HCT116 (cell line): ENCODE results near the gene MALRD1. TPM values are rescaled to one million over a fixed set of nuclear protein-coding genes. Genes with fewer than 3 reads are reported as not detected.

Source experiments
- ATAC-seq: fragments of 200-7000 bp; cut with Tn5 transposase; 2 replicates; pipeline ENCODE4 v1.9.1; 2020; ENCODE audit warnings: mild to moderate bottlenecking, moderate library complexity
- BruUV-seq: library from RNA; stranded (reverse); fragments of 400-500 nt; replicated peaks from 2 replicates; lab custom pipeline; 2021; lab: Mats Ljungman, UMichigan
- CTCF ChIA-PET: fragments of 300-600 bp; sonication (Branson Sonifier 250); formaldehyde crosslinking; loops from one replicate; lab custom pipeline; 2021; ENCODE audit warnings: antibody characterized with exemption; lab: Charles Lee
- POLR2A ChIA-PET: fragments of 300-600, 350-600 bp; sonication (Branson Sonifier 250); formaldehyde crosslinking; loops from one replicate; lab custom pipeline; 2021; ENCODE audit warnings: antibody characterized with exemption; lab: Charles Lee
- RAD21 ChIA-PET, 2 experiments: fragments of 300-600 bp; sonication (Branson Sonifier 250); formaldehyde crosslinking; loops; one replicate each; lab custom pipeline; 2023; ENCODE audit warnings: low total read pairs in 2 of 2; ENCODE audit not compliant: uncharacterized antibody in 2 of 2, unreplicated experiment in 2 of 2, low non-redundant PET in 1 of 2; lab: Charles Lee
- DNase-seq: peaks from one replicate; pipeline ENCODE4 v3.0.0-alpha.2; 2010; ENCODE audit warnings: low read depth, low spot score
- H2AFZ ChIP-seq: fragments of 200-600 bp; shearing (Covaris generic), sonication (generic); 2 replicates; pipeline ENCODE4 v1.6.1; 2017; ENCODE audit warnings: low read depth, mixed run types, mixed read lengths, antibody characterized with exemption, low read length; ENCODE audit not compliant: poor library complexity, severe bottlenecking
- H3K27ac ChIP-seq: 2 replicates; pipeline ENCODE4 v1.5.1; 2012; ENCODE audit warnings: low read depth, low read length
- H3K27me3 ChIP-seq: fragments of 200-600 bp; sonication (generic); 2 replicates; pipeline ENCODE4 v1.6.1; 2016; ENCODE audit warnings: mixed run types, low read length, mixed read lengths; ENCODE audit not compliant: insufficient read depth
- H3K36me3 ChIP-seq, 2 experiments: fragments of 200-500 bp in 1 of 2; fragments of 200-600 bp in 1 of 2; sonication (Bioruptor generic) in 1 of 2; sonication (generic) in 1 of 2; 2 replicates each; pipeline versions ENCODE4 v1.5.1 to v1.6.1; 2014 to 2016; ENCODE audit warnings: low read length in 2 of 2, inconsistent platforms in 1 of 2, mixed read lengths in 1 of 2, mixed run types in 1 of 2; ENCODE audit not compliant: insufficient read depth in 2 of 2, control insufficient read depth in 1 of 2
- H3K4me1 ChIP-seq, 2 experiments: fragments of 200-600 bp in 1 of 2; sonication (generic) in 1 of 2; 2 replicates each; pipeline versions ENCODE4 v1.5.1 to v1.6.1; 2012 to 2017; ENCODE audit warnings: low read length in 2 of 2, inconsistent platforms in 1 of 2, mild to moderate bottlenecking in 1 of 2, mixed read lengths in 1 of 2, mixed run types in 1 of 2, moderate library complexity in 1 of 2; ENCODE audit not compliant: insufficient read depth in 2 of 2, control insufficient read depth in 1 of 2
- H3K4me2 ChIP-seq: fragments of 200-600 bp; sonication (generic); 2 replicates; pipeline ENCODE4 v1.6.1; 2017; ENCODE audit warnings: mixed run types, low read length, mixed read lengths
- H3K4me3 ChIP-seq, 2 experiments: fragments of 200-600 bp in 1 of 2; sonication (generic) in 1 of 2; replicated peaks in 1 of 2; 2 replicates each; pipeline ENCODE4 v1.5.1; 2011 to 2016; ENCODE audit warnings: low read length in 2 of 2, control low read depth in 1 of 2, low read depth in 1 of 2, mild to moderate bottlenecking in 1 of 2, mixed read lengths in 1 of 2, mixed run types in 1 of 2
- H3K79me2 ChIP-seq: fragments of 200-600 bp; sonication (generic); 2 replicates; pipeline ENCODE4 v1.6.1; 2017; ENCODE audit warnings: mild to moderate bottlenecking, mixed run types, low read length, moderate library complexity, mixed read lengths; ENCODE audit not compliant: insufficient read depth
- H3K9ac ChIP-seq: fragments of 200-600 bp; sonication (generic); 2 replicates; pipeline ENCODE4 v1.6.1; 2016; ENCODE audit warnings: low read length, mixed read lengths
- H3K9me2 ChIP-seq: fragments of 200-600 bp; sonication (generic), shearing (Covaris generic); 2 replicates; pipeline ENCODE4 v1.6.1; 2017; ENCODE audit warnings: mixed run types, mild to moderate bottlenecking, moderate library complexity; ENCODE audit not compliant: insufficient read depth
- H3K9me3 ChIP-seq, 2 experiments: fragments of 200-500 bp in 1 of 2; fragments of 200-600 bp in 1 of 2; sonication (Bioruptor generic) in 1 of 2; sonication (generic) in 1 of 2; 2 replicates each; pipeline ENCODE4 v1.6.1; 2014 to 2017; ENCODE audit warnings: low read length in 2 of 2, mixed read lengths in 2 of 2, inconsistent platforms in 1 of 2, low read depth in 1 of 2, mild to moderate bottlenecking in 1 of 2, mixed run types in 1 of 2, moderate library complexity in 1 of 2; ENCODE audit not compliant: control insufficient read depth in 1 of 2, insufficient read depth in 1 of 2
- H4K20me1 ChIP-seq: fragments of 200-600 bp; sonication (generic), shearing (Covaris generic); 2 replicates; pipeline ENCODE4 v1.6.1; 2017; ENCODE audit warnings: mixed run types, mild to moderate bottlenecking, moderate library complexity; ENCODE audit not compliant: insufficient read depth
- CBX3 ChIP-seq: IDR thresholded peaks from 2 replicates; pipeline ENCODE4 v1.6.1; 2012; ENCODE audit warnings: low read depth
- CEBPB ChIP-seq: IDR thresholded peaks from 2 replicates; pipeline ENCODE4 v1.6.1; 2012; ENCODE audit warnings: low read depth
- EGR1 ChIP-seq: IDR thresholded peaks from 2 replicates; pipeline ENCODE4 v1.6.1; 2012; ENCODE audit warnings: low read depth
- EZH2 ChIP-seq: fragments of 200-600 bp; sonication (generic); IDR thresholded peaks from 2 replicates; pipeline ENCODE4 v1.6.1; 2017; ENCODE audit warnings: antibody characterized with exemption, mixed run types
- EZH2phosphoT487 ChIP-seq: fragments of 200-600 bp; IDR thresholded peaks from 2 replicates; pipeline ENCODE4 v1.6.1; 2018; ENCODE audit warnings: antibody characterized with exemption, borderline replicate concordance
- JUND ChIP-seq: IDR thresholded peaks from 2 replicates; pipeline ENCODE4 v1.6.1; 2012
- POLR2AphosphoS5 ChIP-seq: IDR thresholded peaks from 2 replicates; pipeline ENCODE4 v1.6.1; 2011; ENCODE audit warnings: mild to moderate bottlenecking, low read depth, low read length, moderate library complexity
- RAD21 ChIP-seq: IDR thresholded peaks from 2 replicates; pipeline ENCODE4 v1.6.1; 2012; ENCODE audit warnings: low read depth, mild to moderate bottlenecking
- SP1 ChIP-seq: IDR thresholded peaks from 2 replicates; pipeline ENCODE4 v1.6.1; 2012; ENCODE audit warnings: low read depth
- SRF ChIP-seq: IDR thresholded peaks from 2 replicates; pipeline ENCODE4 v1.6.1; 2012; ENCODE audit warnings: low read depth
- YY1 ChIP-seq: IDR thresholded peaks from 2 replicates; pipeline ENCODE4 v1.6.1; 2011; ENCODE audit warnings: low read length, low read depth, moderate library complexity, mild to moderate bottlenecking; ENCODE audit not compliant: insufficient replicate concordance; ENCODE audit errors: extremely low read depth
- ZNF274 ChIP-seq: fragments of 200-500 bp; sonication (Bioruptor generic); IDR thresholded peaks from 2 replicates; pipeline ENCODE4 v1.6.1; 2014; ENCODE audit warnings: mild to moderate bottlenecking, low read depth, low read length, inconsistent platforms
- intact Hi-C: fragments of 100-400 bp; cut with micrococcal nuclease; formaldehyde crosslinking; loops from 2 replicates; pipeline ENCODE4 v1.10.0; 2022
- total RNA-seq: library from RNA; stranded (reverse); gene quantifications from one replicate; pipeline ENCODE4 v1.2.1, GENCODE V29; 2021; ENCODE audit not compliant: unreplicated experiment
- TF ChIP-seq, protein P1 (sequence below): IDR thresholded peaks from 2 replicates; pipeline ENCODE4 v1.6.1; 2012
- TF ChIP-seq, protein P2 (sequence below), 3 experiments: fragments of 200-600 bp in 1 of 3; sonication (generic) in 1 of 3; IDR thresholded peaks in 2 of 3; conservative IDR thresholded peaks in 1 of 3; 2 replicates each; pipeline ENCODE4 v1.5.1; 2012 to 2017; ENCODE audit warnings: low read depth in 2 of 3, low read length in 2 of 3, antibody characterized with exemption in 1 of 3, borderline replicate concordance in 1 of 3, control low read depth in 1 of 3, mild to moderate bottlenecking in 1 of 3, mixed read lengths in 1 of 3, mixed run types in 1 of 3, moderate library complexity in 1 of 3; ENCODE audit not compliant: insufficient read depth in 1 of 3
- TF ChIP-seq, protein P3 (sequence below): IDR thresholded peaks from 2 replicates; pipeline ENCODE4 v1.6.1; 2012; ENCODE audit warnings: low read depth
- TF ChIP-seq, protein P4 (sequence below): IDR thresholded peaks from 2 replicates; pipeline ENCODE4 v1.6.1; 2012

MALRD1 gene
- total RNA-seq, 1 experiment from 2014 or later, result not detected

DNA sequence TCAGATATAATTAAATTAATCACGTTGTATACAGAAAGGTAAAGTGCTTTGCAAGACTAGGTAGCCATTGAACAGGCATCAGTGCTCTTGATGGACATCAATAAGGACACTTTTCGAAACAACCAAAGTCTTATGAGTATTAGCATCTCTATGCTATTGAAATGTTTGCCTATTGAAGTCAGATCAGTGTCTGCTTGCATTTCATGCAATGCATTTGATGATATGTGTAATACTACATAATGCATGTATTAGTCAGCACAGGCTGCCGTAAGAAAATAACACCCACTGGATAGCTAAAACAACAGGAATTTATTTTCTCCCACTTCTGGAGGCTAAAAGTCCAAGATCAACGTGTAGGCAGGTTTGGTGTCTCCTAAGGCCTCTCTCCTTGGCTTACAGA, 558.4 kb downstream of the MALRD1 start:
- ChIA-PET POLR2A (no interaction called here), CTCF (no interaction called here), RAD21 (no interaction called here)
- Histone ChIP-seq H3K4me3 (no peak overlapping the region), H3K4me1 (no peaks in the 10 kb centered on the region), H3K36me3 (no peaks in the 10 kb centered on the region), H3K27ac (no peak overlapping the region), H3K9me3 (peaks cover 7 to 20% of the 10 kb centered on the region in 2 experiments; a peak in 2 of 4 replicates), H3K4me2 (no peak overlapping the region), H3K27me3 (no peaks in the 10 kb centered on the region), H3K9ac (no peak overlapping the region), H3K79me2 (no peaks in the 10 kb centered on the region), H2AFZ (no peak overlapping the region), H4K20me1 (no peaks in the 10 kb centered on the region), H3K9me2 (no peaks in the 10 kb centered on the region)
- ATAC-seq, result no peak
- TF ChIP-seq CBX3, result no peak
- TF ChIP-seq, protein P1, sequence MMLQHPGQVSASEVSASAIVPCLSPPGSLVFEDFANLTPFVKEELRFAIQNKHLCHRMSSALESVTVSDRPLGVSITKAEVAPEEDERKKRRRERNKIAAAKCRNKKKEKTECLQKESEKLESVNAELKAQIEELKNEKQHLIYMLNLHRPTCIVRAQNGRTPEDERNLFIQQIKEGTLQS, result no peak
- TF ChIP-seq JUND, result no peak
- TF ChIP-seq EGR1, result no peak
- TF ChIP-seq, protein P2, sequence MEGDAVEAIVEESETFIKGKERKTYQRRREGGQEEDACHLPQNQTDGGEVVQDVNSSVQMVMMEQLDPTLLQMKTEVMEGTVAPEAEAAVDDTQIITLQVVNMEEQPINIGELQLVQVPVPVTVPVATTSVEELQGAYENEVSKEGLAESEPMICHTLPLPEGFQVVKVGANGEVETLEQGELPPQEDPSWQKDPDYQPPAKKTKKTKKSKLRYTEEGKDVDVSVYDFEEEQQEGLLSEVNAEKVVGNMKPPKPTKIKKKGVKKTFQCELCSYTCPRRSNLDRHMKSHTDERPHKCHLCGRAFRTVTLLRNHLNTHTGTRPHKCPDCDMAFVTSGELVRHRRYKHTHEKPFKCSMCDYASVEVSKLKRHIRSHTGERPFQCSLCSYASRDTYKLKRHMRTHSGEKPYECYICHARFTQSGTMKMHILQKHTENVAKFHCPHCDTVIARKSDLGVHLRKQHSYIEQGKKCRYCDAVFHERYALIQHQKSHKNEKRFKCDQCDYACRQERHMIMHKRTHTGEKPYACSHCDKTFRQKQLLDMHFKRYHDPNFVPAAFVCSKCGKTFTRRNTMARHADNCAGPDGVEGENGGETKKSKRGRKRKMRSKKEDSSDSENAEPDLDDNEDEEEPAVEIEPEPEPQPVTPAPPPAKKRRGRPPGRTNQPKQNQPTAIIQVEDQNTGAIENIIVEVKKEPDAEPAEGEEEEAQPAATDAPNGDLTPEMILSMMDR (IDR thresholded peaks at IDR 0.05 in 2 of 3, conservative IDR thresholded peaks at IDR 0.05 in 1 of 3; ENCODE audit: borderline replicate concordance in 1 of 3, insufficient read depth in 1 of 3, low read depth in 2 of 3, low read length in 2 of 3), result no peak
- TF ChIP-seq POLR2AphosphoS5, result no peak
- TF ChIP-seq, protein P3, sequence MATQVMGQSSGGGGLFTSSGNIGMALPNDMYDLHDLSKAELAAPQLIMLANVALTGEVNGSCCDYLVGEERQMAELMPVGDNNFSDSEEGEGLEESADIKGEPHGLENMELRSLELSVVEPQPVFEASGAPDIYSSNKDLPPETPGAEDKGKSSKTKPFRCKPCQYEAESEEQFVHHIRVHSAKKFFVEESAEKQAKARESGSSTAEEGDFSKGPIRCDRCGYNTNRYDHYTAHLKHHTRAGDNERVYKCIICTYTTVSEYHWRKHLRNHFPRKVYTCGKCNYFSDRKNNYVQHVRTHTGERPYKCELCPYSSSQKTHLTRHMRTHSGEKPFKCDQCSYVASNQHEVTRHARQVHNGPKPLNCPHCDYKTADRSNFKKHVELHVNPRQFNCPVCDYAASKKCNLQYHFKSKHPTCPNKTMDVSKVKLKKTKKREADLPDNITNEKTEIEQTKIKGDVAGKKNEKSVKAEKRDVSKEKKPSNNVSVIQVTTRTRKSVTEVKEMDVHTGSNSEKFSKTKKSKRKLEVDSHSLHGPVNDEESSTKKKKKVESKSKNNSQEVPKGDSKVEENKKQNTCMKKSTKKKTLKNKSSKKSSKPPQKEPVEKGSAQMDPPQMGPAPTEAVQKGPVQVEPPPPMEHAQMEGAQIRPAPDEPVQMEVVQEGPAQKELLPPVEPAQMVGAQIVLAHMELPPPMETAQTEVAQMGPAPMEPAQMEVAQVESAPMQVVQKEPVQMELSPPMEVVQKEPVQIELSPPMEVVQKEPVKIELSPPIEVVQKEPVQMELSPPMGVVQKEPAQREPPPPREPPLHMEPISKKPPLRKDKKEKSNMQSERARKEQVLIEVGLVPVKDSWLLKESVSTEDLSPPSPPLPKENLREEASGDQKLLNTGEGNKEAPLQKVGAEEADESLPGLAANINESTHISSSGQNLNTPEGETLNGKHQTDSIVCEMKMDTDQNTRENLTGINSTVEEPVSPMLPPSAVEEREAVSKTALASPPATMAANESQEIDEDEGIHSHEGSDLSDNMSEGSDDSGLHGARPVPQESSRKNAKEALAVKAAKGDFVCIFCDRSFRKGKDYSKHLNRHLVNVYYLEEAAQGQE, result no peak
- TF ChIP-seq, protein P4, sequence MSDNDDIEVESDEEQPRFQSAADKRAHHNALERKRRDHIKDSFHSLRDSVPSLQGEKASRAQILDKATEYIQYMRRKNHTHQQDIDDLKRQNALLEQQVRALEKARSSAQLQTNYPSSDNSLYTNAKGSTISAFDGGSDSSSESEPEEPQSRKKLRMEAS, result no peak
- TF ChIP-seq SRF, result no peak
- TF ChIP-seq YY1, result no peak
- TF ChIP-seq EZH2phosphoT487, result no peak
- TF ChIP-seq ZNF274, result no peak
- no peak for TF ChIP-seq RAD21
- TF ChIP-seq SP1, result no peak
- TF ChIP-seq EZH2, result no peak
- TF ChIP-seq CEBPB, result no peak
- DNase-seq, result no peak
- BruUV-seq, result no TSS peak
- intact Hi-C loops, result no loop called here
